ENCODE measurements around the gene HDGF. TPM values are rescaled to one million over a fixed set of nuclear protein-coding genes. Genes with fewer than 3 reads are reported as not detected.

Gene HDGF
- total RNA-seq (2022; extraction: Qiagen RNA extraction; ENCODE audit: low read depth), result 408 to 438 TPM (median 425 TPM) in 5 replicates

GRCh38 chr1:156751451-156751756 is at the start of gene HDGF:
TSS of gene HDGF (minus strand) at chr1:156751675. CDS start at chr1:156751429, 246 bp downstream.

DNA sequence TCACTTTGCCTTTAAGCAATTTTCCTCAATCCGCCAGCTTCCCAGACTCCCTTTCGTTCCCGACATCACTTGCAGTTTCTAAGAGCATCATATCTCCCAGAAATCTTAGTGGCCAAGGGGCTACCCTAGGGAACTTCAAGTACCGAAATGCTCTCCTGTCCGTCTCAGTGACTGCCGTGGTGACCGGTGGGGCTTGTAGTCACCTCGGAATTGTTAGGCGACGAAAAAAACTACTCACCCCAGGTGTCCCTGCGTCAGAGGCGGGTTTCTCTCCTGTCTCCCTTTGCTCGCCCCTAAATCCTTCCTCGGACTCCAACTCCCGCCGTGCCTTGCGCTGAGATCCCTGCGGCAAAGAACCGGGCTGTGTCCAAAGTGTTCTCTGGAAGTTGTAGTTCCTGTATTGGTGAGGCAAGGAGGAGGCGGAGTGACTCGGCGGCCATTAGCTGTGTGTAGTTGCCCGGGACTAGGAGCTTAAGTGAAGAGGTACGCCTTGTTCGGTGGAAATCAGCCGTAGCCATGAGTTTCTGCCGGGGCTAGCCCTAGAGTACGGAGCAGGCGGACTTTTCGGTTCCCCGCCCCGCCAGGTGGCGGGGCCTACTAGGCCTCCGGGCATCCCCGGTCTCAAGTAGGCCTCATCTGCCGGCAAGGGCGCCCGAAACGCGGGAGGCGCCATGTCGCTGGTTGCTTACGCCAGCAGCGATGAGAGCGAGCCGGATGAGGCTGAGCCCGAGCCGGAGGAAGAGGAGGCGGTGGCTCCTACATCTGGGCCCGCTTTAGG is 15.8 kb upstream of the HDGF start, which contains the start of gene PRCC:
PRCC (plus strand) TSS at position 435 of the 778 bp plus-strand sequence; CDS start at position 672, 237 bp downstream.

GRCh38 chr1:156740741-156741480 is 10.6 kb downstream of the HDGF start, which contains the start of gene MRPL24:
TSS of gene MRPL24 (minus strand) at chr1:156741088. CDS start at chr1:156738704, 2,384 bp downstream.

DNA sequence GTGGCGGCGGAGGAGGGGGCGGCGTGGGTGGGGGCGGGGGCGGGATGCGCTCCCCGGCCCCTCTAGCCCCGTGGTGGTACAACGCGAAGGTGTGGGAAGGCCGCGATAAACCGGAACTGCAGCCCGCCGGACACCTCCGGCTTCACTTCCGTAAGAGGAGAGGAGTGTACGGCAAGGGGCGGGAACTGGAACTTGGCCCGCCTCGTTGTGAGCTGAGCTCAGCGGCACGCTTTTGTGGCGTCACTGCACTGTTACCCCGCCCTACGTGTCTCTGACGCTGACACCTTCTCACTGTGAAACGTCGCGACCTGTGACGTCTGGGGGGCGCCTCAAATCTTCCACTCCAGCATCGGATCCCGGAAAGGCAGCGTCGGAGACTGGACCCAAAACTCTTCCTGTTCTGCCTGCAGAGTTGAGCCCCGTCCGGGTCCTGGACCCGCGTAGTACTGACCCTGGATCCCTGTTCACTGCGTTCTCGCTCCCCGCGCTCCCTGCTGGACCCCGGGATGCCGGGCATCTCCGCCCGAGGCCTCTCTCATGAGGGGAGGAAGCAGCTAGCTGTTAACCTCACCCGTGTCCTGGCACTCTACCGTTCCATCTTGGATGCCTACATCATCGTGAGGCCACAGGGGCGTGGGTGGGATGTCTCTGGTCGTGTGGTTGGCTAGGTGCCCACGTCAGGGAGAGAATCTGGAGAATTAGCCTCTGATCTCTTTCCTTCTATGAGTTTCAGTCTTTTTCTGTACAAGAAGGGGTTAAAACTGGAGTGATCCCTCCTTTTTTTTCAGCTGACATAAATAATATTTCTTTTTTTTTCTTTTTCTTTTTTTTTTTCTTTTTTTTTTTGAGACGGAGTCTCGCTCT is 22.6 kb downstream of the HDGF start, which contains the start of gene ISG20L2:
ISG20L2 (minus strand) TSS at position 168 of the 864 bp plus-strand sequence. CDS start 1,114 bp downstream, outside the sequence.

DNA sequence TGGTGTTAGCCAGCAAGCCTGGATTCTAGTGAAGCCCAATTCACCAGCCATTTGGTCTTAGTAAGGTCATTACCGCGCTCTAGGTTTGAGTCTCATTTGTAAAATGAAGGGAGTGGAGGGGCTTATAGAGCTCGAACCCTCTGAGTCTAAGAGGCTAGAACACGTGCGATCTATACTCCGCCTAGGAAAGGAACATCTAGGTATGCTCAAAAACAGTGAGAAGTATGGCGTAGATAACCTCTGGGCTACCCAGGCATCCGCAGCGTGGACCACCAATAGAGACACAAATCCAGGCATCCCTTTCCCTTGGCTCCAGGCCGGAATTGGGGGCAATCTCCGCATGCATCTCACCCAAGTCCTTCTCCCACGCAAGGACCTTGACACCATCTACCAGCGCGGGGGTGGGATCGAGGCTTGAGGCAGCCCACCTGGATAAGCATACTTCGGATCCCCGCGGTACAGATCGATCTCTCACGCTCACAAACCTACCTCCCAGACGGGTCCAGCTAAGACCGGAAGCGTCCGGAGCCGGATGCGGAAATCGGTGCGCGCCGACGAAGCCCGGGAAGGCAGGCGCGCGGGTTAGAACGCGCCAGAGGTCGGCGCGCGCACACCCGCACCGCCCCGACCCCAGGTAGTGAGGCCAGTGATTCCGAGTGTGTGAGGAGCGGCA is 23.4 kb downstream of the HDGF start, which contains the start of gene METTL25B:
METTL25B (plus strand) TSS at position 544 of the 673 bp plus-strand sequence. CDS start 636 bp downstream, outside the sequence.

GRCh38 chr1:156705321-156705917 is 46.1 kb downstream of the HDGF start, which contains the start of gene CRABP2:
TSS of gene CRABP2 (minus strand) at chr1:156705583. CDS start at chr1:156705446, 137 bp downstream.

Other genes with a start within 250 kb of the HDGF start
- 12.2 to 18.5 TPM (median 15.3 TPM) in 5 replicates for gene IQGAP3, start 179.1 kb downstream of the HDGF start, total RNA-seq (2022; extraction: Qiagen RNA extraction; ENCODE audit: low read depth)
- gene TTC24, start 172.0 kb downstream of the HDGF start, total RNA-seq (2022; extraction: Qiagen RNA extraction; ENCODE audit: low read depth), result not detected in 5 replicates
- 147 to 176 TPM (median 165 TPM) in 5 replicates for gene NAXE, start 159.9 kb downstream of the HDGF start, total RNA-seq (2022; extraction: Qiagen RNA extraction; ENCODE audit: low read depth)
- 64.4 to 88.6 TPM (median 68.1 TPM) in 5 replicates for gene GPATCH4, start 150.2 kb downstream of the HDGF start, total RNA-seq (2022; extraction: Qiagen RNA extraction; ENCODE audit: low read depth)
- 0.21 to 0.23 TPM in 2 of 5 replicates, not detected in the others for gene HAPLN2, start 132.3 kb downstream of the HDGF start, total RNA-seq (2022; extraction: Qiagen RNA extraction; ENCODE audit: low read depth)
- 0.16 to 0.21 TPM in 2 of 5 replicates, not detected in the others for gene BCAN, start 109.6 kb downstream of the HDGF start, total RNA-seq (2022; extraction: Qiagen RNA extraction; ENCODE audit: low read depth)
- gene NES, start 74.3 kb downstream of the HDGF start, total RNA-seq (2022; extraction: Qiagen RNA extraction; ENCODE audit: low read depth), result 1.1 to 1.4 TPM (median 1.2 TPM) in 5 replicates
- 7.8 to 14.9 TPM (median 8.6 TPM) in 5 replicates for gene CRABP2, start 46.1 kb downstream of the HDGF start, total RNA-seq (2022; extraction: Qiagen RNA extraction; ENCODE audit: low read depth)
- 22.0 to 25.7 TPM (median 23.5 TPM) in 5 replicates for gene METTL25B, start 23.2 kb downstream of the HDGF start, total RNA-seq (2022; extraction: Qiagen RNA extraction; ENCODE audit: low read depth)
- gene ISG20L2, start 22.9 kb downstream of the HDGF start, total RNA-seq (2022; extraction: Qiagen RNA extraction; ENCODE audit: low read depth), result 35.0 to 47.3 TPM (median 43.7 TPM) in 5 replicates
- 175 to 202 TPM (median 193 TPM) in 5 replicates for gene MRPL24, start 10.6 kb downstream of the HDGF start, total RNA-seq (2022; extraction: Qiagen RNA extraction; ENCODE audit: low read depth)
- gene PRCC, start 15.9 kb upstream of the HDGF start, total RNA-seq (2022; extraction: Qiagen RNA extraction; ENCODE audit: low read depth), result 66.3 to 83.8 TPM (median 72.0 TPM) in 5 replicates
- 2.6 to 3.9 TPM (median 3.2 TPM) in 5 replicates for gene SH2D2A, start 65.2 kb upstream of the HDGF start, total RNA-seq (2022; extraction: Qiagen RNA extraction; ENCODE audit: low read depth)
- gene INSRR, start 107.4 kb upstream of the HDGF start, total RNA-seq (2022; extraction: Qiagen RNA extraction; ENCODE audit: low read depth), result not detected in 5 replicates
- gene NTRK1, start 109.2 kb upstream of the HDGF start, total RNA-seq (2022; extraction: Qiagen RNA extraction; ENCODE audit: low read depth), result 0.03 to 0.18 TPM (median 0.16 TPM) in 4 of 5 replicates, not detected in the other
- 5.7 to 7.5 TPM (median 6.1 TPM) in 5 replicates for gene PEAR1, start 142.0 kb upstream of the HDGF start, total RNA-seq (2022; extraction: Qiagen RNA extraction; ENCODE audit: low read depth)
- 0.11 to 0.22 TPM (median 0.19 TPM) in 3 of 5 replicates, not detected in the others for gene LRRC71, start 169.0 kb upstream of the HDGF start, total RNA-seq (2022; extraction: Qiagen RNA extraction; ENCODE audit: low read depth)

Measured in A549 treated with GW870086 at 1 μM for 4 hours (cell line).